Measurements from ENCODE around the gene MGAT5B.

Gene MGAT5B

GRCh38 chr17:76886395-76886794 lies 18.2 kb downstream of the MGAT5B start:
- Histone ChIP-seq H3K4me2 (ENCODE audit: low read depth, low read length) (no peak overlapping the region), H3K27me3 (replicated peaks; ENCODE audit: insufficient read depth, low read length) (peaks cover 62% of the 10 kb centered on the region), H3K4me1 (ENCODE audit: low read length) (no peaks in the 10 kb centered on the region), H3F3A (ENCODE audit: insufficient read depth, low read length) (no peaks in the 10 kb centered on the region), H3K9ac (ENCODE audit: low read length) (no peak overlapping the region), H3K4me3 (ENCODE audit: low read length) (no peak overlapping the region), H3K79me2 (ENCODE audit: low read length) (no peaks in the 10 kb centered on the region), H4K20me1 (ENCODE audit: insufficient read depth, low read length) (no peaks in the 10 kb centered on the region), H3K27ac (ENCODE audit: low read length) (no peak overlapping the region), H3K9me2 (replicated peaks; ENCODE audit: insufficient read depth, low read length) (no peaks in the 10 kb centered on the region), H2AFZ (ENCODE audit: low read length) (no peak overlapping the region), H3K9me3 (replicated peaks; ENCODE audit: insufficient read depth, low read length) (no peaks in the 10 kb centered on the region), H3K36me3 (replicated peaks; ENCODE audit: insufficient read depth, low read length) (no peaks in the 10 kb centered on the region)
- TF ChIP-seq EZH2phosphoT487 (IDR thresholded peaks at IDR 0.05; ENCODE audit: low read length) (no peak), CTCF (IDR thresholded peaks at IDR 0.05; ENCODE audit: low read length) (no peak), EZH2 (optimal IDR thresholded peaks at IDR 0.05; ENCODE audit: low read depth, low read length) (no peak)
- DNase-seq = no peak

GRCh38 chr17:76887802-76888201 lies 19.6 kb downstream of the MGAT5B start:
- Histone ChIP-seq H3K4me2 (ENCODE audit: low read depth, low read length) (no peak overlapping the region), H3K79me2 (ENCODE audit: low read length) (no peaks in the 10 kb centered on the region), H4K20me1 (ENCODE audit: insufficient read depth, low read length) (no peaks in the 10 kb centered on the region), H3K36me3 (replicated peaks; ENCODE audit: insufficient read depth, low read length) (no peaks in the 10 kb centered on the region), H3K27me3 (replicated peaks; ENCODE audit: insufficient read depth, low read length) (peaks cover 57% of the 10 kb centered on the region), H3K9me3 (replicated peaks; ENCODE audit: insufficient read depth, low read length) (no peaks in the 10 kb centered on the region), H3F3A (ENCODE audit: insufficient read depth, low read length) (no peaks in the 10 kb centered on the region), H3K9me2 (replicated peaks; ENCODE audit: insufficient read depth, low read length) (no peaks in the 10 kb centered on the region), H2AFZ (ENCODE audit: low read length) (no peak overlapping the region), H3K4me3 (ENCODE audit: low read length) (no peak overlapping the region), H3K9ac (ENCODE audit: low read length) (no peak overlapping the region), H3K4me1 (ENCODE audit: low read length) (no peaks in the 10 kb centered on the region), H3K27ac (ENCODE audit: low read length) (no peak overlapping the region)
- TF ChIP-seq CTCF (IDR thresholded peaks at IDR 0.05; ENCODE audit: low read length) (peak; percentile 28), EZH2phosphoT487 (IDR thresholded peaks at IDR 0.05; ENCODE audit: low read length) (no peak), EZH2 (optimal IDR thresholded peaks at IDR 0.05; ENCODE audit: low read depth, low read length) (no peak)
- no peak for DNase-seq

GRCh38 chr17:76888661-76889060 lies 20.5 kb downstream of the MGAT5B start:
- H3K27me3 ChIP-seq (replicated peaks; ENCODE audit: insufficient read depth, low read length) = peaks cover 62% of the 10 kb centered on the region
- H3K9ac ChIP-seq (ENCODE audit: low read length) = no peak overlapping the region
- H3K4me2 ChIP-seq (ENCODE audit: low read depth, low read length) = no peak overlapping the region
- no peak overlapping the region for H3K4me3 ChIP-seq (ENCODE audit: low read length)
- no peaks in the 10 kb centered on the region for H3K36me3 ChIP-seq (replicated peaks; ENCODE audit: insufficient read depth, low read length)
- H3K9me2 ChIP-seq (replicated peaks; ENCODE audit: insufficient read depth, low read length) = no peaks in the 10 kb centered on the region
- H3K9me3 ChIP-seq (replicated peaks; ENCODE audit: insufficient read depth, low read length) = no peaks in the 10 kb centered on the region
- no peak for DNase-seq
- H4K20me1 ChIP-seq (ENCODE audit: insufficient read depth, low read length) = no peaks in the 10 kb centered on the region
- no peak overlapping the region for H3K27ac ChIP-seq (ENCODE audit: low read length)
- no peaks in the 10 kb centered on the region for H3F3A ChIP-seq (ENCODE audit: insufficient read depth, low read length)
- no peak overlapping the region for H2AFZ ChIP-seq (ENCODE audit: low read length)
- no peaks in the 10 kb centered on the region for H3K4me1 ChIP-seq (ENCODE audit: low read length)
- no peak for TF ChIP-seq EZH2 (optimal IDR thresholded peaks at IDR 0.05; ENCODE audit: low read depth, low read length)
- no peak for TF ChIP-seq EZH2phosphoT487 (IDR thresholded peaks at IDR 0.05; ENCODE audit: low read length)
- no peak for TF ChIP-seq CTCF (IDR thresholded peaks at IDR 0.05; ENCODE audit: low read length)
- no peaks in the 10 kb centered on the region for H3K79me2 ChIP-seq (ENCODE audit: low read length)
